K562 (cell line): ENCODE results near the gene FBXW8.

ENCODE experiments used
- IFI16 ChIP-seq: fragments of 250-450 bp; sonication (Bioruptor Pico); IDR thresholded peaks from 2 replicates; pipeline ENCODE4 v2.1.2; 2022; ENCODE audit warnings: mild to moderate bottlenecking, inconsistent platforms
- MTA3 ChIP-seq: fragments of 450-650 bp; formaldehyde crosslinking; IDR thresholded peaks from 2 replicates; pipeline ENCODE4 v1.6.1; 2017; ENCODE audit warnings: mild to moderate bottlenecking, borderline replicate concordance
- NFE2L1 ChIP-seq: fragments of 450-650 bp; IDR thresholded peaks from 2 replicates; pipeline ENCODE4 v1.6.1; 2016; ENCODE audit warnings: missing genetic modification characterization, low read depth, mild to moderate bottlenecking, missing compliant biosample characterization, moderate library complexity, borderline replicate concordance
- SIN3A ChIP-seq, 2 experiments: fragments of 150-350 bp in 1 of 2; IDR thresholded peaks; 2 replicates each; pipeline ENCODE4 v1.6.1; 2011 to 2016; ENCODE audit warnings: borderline replicate concordance in 2 of 2, low read depth in 2 of 2, low read length in 2 of 2, mild to moderate bottlenecking in 2 of 2, moderate library complexity in 2 of 2; ENCODE audit not compliant: control insufficient read depth in 1 of 2
- ZNF124 ChIP-seq: sonication (generic); formaldehyde crosslinking; IDR thresholded peaks from 2 replicates; pipeline ENCODE4 v1.8.1; 2022; ENCODE audit warnings: missing genetic modification reagents
- TF ChIP-seq, protein P1 (sequence below), 3 experiments: IDR thresholded peaks in 2 of 3; conservative IDR thresholded peaks in 1 of 3; 2 replicates each; pipeline ENCODE4 v1.5.1; 2011 to 2012; ENCODE audit warnings: low read length in 3 of 3, mild to moderate bottlenecking in 3 of 3, control low read depth in 2 of 3, improper control_type of control experiment in 1 of 3, inconsistent platforms in 1 of 3, low read depth in 1 of 3, mixed read lengths in 1 of 3, moderate library complexity in 1 of 3; ENCODE audit not compliant: insufficient read depth in 2 of 3

DNA sequence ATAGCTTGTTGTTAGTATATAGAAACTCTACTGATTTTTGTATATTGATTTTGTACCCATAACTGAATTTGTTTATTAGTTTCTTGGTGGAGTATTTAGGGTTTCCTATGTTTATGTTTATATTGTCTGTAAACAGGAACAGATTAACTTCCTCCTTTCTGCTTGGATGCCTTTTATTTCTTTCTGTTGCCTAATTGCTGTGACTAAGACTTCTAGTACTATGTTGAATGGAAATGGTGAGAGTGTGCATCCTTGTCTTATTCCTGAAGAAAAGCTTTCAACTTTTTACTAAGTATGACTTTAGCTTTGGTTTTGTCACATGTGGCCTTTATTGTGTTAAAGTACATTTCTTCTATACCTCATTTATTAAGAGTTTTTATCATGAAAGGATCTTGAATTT lies 20.9 kb downstream of the FBXW8 start:
- TF ChIP-seq NFE2L1 (no peak), ZNF124 (CRISPR knock-in tag) (no peak), MTA3 (no peak), SIN3A (IDR thresholded peaks at IDR 0.05; ENCODE audit: borderline replicate concordance in 2 of 2, control insufficient read depth in 1 of 2, low read depth in 2 of 2, low read length in 2 of 2) (no peak), IFI16 (CRISPR knock-in tag) (no peak)
- TF ChIP-seq, protein P1, sequence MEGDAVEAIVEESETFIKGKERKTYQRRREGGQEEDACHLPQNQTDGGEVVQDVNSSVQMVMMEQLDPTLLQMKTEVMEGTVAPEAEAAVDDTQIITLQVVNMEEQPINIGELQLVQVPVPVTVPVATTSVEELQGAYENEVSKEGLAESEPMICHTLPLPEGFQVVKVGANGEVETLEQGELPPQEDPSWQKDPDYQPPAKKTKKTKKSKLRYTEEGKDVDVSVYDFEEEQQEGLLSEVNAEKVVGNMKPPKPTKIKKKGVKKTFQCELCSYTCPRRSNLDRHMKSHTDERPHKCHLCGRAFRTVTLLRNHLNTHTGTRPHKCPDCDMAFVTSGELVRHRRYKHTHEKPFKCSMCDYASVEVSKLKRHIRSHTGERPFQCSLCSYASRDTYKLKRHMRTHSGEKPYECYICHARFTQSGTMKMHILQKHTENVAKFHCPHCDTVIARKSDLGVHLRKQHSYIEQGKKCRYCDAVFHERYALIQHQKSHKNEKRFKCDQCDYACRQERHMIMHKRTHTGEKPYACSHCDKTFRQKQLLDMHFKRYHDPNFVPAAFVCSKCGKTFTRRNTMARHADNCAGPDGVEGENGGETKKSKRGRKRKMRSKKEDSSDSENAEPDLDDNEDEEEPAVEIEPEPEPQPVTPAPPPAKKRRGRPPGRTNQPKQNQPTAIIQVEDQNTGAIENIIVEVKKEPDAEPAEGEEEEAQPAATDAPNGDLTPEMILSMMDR (IDR thresholded peaks at IDR 0.05 in 2 of 3, conservative IDR thresholded peaks at IDR 0.05 in 1 of 3; ENCODE audit: insufficient read depth in 2 of 3, low read depth in 1 of 3, low read length in 3 of 3), result no peak
